ENCODE results near the gene SH3RF1.

DNA sequence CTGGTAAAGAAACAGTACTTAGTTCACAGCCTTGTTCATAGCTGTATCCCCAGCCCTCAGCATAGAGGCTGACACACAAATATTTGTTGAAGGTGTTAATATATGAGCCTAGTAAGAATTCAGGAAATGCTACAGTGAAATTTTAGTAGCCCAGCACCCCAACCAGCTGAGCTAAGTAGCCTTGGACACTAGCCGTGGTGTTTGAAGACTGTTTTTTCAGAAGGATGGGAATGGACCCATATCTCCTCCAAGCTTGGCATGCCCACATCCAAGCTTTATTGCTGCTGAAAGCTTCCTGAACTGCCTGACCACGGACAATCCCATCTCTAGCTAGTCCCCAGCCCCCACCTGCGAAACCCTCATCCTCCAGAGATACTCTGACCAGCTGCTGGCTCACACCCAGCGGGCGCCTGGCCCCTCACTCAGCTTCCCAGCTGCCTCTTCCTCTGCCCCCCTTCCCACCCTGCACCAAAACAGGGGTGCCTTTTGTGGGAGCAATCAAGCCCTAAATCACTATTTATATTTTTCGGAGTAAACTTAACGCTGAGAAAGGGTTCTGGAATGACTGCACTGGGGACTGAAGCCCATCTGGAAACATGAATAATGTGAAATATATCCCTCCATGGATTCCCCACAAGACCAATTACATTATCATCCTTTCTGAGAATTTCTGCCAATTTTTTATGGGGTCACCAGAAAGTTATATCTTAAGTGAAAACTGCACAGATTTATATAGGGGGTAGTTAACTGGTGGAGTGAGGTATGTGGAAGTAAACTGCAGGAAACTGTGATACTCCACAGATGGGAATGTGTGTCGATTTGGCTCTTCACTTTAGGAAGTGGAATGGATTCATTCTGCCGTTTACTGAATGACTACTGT is 219.6 kb downstream of the SH3RF1 start:
- no peak for TF ChIP-seq CTCF (IDR thresholded peaks at IDR 0.05)
- no peak for TF ChIP-seq POLR2A (IDR thresholded peaks at IDR 0.05)
